Endothelial cell of umbilical vein (primary cell): ENCODE results near the gene BDKRB2.

Experiments used
- CTCF ChIP-seq, 2 donors: IDR thresholded peaks; 1 replicate in 1 of 2; 2 replicates in 1 of 2; pipeline ENCODE4 v1.5.1; 2011; ENCODE audit warnings: low read length in 2 of 2, mild to moderate bottlenecking in 2 of 2, moderate library complexity in 2 of 2, control low read depth in 1 of 2, inconsistent platforms in 1 of 2, low read depth in 1 of 2; ENCODE audit not compliant: insufficient read depth in 1 of 2; ENCODE audit errors: extremely low read depth in 1 of 2
- POLR2A ChIP-seq: IDR thresholded peaks from 2 replicates; pipeline ENCODE4 v1.6.1; 2012; ENCODE audit warnings: low read depth, mild to moderate bottlenecking, control low read depth, low read length

DNA sequence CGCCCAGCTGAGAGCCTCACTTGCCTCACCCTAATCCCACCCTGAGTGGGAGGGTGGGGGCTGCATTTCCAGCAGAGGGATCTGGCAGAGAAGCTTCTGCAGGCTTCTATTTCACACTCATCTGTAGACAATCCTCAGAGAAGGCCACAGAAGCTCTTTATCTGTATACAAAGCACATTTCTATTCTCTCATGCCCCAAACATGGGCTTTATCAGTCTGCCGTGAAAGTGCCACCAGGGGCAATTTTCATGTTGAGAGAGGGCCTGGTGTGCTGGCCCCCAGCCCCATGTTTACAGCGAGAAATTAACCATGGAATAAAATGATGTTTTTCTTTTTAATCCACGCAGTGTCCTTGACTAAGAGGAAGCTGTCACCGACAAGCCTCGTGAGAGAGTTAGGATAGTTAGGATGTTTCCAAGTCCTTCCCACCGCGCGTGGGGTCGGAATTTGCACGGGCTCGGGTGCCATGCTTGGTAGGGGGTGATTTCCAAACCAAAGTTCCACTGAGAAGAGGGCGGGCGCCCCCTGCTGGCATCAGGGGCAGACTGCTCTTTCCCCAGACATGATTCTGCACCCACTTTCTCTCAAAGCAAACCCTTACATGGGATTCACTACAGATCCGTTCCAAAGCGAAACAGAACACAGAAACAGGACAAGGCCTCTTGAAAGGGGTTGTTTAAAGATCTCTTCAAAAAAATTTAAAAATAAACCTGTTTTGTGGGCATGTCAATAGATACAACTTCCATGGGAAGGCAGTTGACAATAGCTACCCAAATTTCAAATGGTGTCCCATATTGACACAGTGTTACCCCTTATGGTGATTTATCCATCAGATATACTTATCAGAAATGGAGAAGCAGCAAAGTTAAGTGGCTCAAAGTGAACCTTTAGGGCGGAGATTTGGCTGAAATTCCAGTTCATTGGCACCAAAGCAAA, 70.8 kb downstream of the BDKRB2 start:
- TF ChIP-seq POLR2A (no peak), CTCF (IDR thresholded peaks at IDR 0.05; ENCODE audit: extremely low read depth in 1 of 2, insufficient read depth in 1 of 2, low read depth in 1 of 2, low read length in 2 of 2) (peak; percentile 89 to 98)
